ENCODE measurements around the gene MPST.
"Not testable (repeated sequence)": the region's sequence is repeated elsewhere in the genome, so short reads cannot be mapped to it uniquely, and the experiment has no call there.

The MPST gene

DNA sequence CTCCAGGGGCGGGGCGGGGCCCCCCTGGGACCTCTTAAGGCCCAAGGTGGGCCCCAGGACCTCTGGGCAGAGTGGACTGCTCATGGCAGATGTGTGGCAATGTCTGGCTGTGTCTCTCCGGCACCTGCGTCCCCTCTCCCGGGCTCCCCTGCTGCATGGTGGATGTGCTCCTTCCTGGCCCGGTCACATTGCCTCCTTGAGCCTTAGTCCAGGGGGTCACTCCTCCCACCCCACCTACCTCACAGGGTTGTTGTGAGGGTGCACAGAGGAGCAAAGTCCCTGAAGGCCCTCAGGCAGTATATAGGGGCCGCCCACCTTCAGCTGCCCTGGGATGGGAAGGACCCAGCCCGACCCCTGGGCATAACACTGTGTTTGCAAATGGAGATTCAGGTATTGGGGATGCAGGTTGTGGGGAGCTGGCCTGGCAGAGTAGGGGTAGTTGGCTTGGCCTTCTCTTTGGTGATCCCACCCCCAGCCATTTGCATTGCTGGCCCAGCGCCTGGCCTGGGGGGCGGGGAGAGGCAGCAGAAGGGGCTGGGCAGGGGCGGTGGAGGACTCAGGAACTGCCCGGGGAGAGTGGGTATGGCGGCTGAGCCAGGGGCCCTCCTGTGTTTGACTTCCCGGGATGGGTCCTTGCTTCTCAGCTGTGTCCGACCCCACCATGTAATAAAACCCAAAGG is 43.3 kb downstream of the MPST start:
- no peak for FAIRE-seq

DNA sequence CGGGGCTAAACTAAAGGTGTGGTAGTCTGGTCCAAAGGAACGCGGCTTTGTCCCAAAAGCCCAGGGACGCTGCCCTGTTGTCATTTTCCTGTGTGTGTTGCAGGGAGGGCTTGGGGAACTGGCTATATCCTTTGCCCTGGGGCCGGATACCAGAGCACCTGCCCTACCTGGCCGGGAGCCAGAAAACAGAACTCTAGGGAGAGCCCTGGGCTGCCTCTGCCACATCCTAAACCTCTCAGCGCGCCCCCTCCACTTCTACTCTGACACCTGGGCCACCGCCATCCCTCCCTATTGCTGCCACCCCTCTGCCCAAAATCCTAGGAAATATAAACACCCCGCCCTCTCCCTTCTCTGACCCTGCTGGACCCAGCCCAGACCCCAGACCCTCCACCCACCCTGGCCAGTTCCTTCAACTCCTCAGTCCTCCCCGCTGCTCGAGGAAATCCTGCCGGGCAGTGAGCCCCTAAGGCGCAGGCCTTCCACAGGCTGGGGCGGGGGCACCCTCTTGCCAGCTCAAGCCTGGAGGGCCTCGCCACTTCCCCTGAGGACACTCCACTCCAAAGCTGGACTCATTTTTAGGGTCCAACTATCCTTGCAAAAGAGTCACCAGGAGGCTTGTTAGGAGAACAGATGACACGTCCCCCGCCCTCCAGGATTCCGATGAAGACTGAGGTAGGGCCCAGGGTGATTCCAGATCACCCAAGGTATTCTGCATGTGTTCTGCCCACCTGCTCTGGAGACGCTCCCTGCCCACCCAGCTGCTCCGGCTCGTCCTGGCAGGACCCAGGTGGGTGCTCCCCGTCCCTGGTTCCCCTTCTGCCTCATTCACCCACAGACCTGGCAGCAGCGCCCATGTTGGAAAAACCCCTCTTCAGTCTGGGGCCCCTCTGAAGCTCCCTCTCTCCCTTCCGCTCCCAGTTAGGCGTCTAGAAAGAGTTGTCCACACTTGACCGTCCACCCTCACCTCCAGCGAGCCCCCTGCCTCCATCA is 44.2 kb downstream of the MPST start:
- no peak for FAIRE-seq

DNA sequence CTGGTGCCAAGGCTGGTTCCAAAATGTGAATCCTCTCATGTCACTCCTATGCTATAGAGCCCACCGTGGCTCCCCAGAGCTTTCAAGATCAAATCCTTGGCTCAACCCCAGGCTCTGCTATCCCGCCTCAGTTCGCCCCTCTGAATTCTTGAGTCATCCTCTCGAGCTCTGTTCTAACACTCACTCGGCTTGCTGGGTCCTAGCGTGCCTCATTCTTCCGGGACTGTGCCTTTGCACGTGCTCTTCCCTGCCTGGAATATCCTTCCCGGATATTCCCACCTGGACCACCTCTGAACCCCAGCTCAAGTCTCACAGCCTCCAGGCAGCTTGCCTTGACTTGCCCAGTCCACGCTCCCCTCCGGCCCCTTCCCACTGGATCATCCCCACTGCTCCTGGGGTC is 45.0 kb downstream of the MPST start:
- FAIRE-seq = no peak

DNA sequence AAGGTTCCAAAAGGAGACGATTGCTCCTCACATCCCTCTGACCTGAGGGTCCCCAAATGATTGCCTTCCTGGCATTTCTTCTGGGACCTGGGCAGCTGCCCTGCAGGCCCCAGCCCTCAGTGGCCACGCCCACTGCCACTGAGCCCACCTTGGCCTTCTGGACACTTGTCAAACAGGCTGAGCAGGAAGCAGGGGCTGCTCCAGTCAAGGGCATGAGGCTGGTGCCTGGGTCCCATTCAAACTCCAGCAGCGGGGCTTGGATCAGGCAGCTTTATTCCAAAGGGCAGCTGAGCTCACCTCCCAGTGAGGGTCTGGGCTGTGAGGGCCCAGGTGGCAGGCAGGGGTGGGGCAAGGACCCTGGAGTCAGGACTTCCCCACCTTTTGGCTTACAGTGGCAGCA is 45.6 kb downstream of the MPST start:
- FAIRE-seq = no peak

DNA sequence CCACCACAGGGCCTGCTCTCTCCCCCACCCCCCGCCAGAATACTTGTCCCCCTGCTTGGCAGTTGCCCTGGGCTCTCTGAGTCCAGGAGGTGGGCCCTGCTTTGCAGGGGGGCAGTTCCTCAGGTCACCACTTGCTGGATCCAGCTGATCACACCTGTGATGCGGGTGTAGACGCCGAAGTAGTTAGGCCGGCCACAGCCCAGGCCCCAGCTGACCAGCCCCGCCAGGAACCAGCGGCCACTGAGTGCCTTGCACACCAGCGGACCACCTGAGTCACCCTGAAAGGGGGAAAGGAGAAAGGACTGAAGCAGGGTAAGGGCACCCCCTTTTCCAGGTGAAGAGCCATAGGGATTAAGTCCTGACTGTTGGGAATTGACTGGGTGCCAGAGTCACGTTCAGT is 46.4 kb downstream of the MPST start:
- FAIRE-seq = no peak

DNA sequence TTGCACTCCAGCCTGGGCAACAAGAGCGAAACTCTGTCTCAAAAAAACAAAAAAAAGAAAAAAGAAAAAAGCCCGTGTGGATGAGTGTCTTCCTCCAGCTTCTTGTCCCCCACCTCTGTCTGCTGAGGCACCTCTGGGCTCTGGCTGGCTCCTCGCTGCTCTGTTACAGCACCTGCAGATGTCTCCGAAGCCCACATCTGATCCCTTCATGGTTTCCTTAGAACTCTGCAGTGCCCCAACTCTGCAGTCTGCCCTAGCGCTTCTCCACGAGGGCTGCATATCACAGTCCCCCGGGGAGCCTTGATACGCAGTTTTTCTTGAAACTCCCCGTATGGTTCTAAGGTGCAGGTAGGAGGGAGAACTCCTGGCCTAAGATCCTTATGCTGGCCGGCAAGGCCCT is 47.9 kb downstream of the MPST start:
- no peak for FAIRE-seq

DNA sequence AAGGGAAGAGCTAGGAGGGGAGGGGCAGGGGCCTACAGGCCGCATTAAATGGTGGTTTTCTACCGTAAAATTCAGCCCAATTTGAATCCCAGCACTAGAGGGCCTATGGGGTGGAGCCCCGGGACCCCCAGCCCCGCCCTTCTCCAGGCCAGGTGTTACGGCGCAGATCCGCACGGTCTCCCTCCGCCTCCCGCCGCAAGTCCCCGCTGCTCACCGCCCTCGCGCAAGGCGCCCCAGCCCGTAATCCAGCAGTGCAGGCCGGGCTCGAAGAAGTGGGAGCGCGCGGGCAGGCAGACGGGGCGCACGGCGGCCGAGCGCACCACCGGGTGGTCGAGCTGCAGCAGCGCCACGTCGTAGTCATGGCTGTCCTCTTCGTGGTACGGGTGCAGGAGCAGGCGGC is 49.3 kb downstream of the MPST start:
- FAIRE-seq = no peak

DNA sequence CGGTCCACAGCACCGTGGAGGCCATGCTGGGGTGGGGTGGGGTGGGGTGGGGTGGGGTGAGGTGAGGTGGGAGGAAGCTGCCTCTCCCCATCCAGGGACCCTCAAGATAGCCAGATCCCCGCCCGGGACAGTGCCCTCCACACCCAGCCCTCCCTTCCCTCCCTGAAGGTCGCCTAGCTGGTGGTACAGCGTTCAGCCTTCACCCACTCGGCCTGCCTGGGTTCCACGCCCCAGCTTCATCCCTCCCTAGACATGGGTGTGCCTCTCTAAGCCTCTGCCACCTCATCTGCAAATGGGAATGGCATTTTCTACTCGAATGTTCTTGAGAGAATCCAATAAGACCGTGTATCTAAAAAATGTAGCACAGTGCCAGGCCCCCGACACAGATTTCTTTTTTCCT is 49.8 kb downstream of the MPST start:
- FAIRE-seq = no peak

DNA sequence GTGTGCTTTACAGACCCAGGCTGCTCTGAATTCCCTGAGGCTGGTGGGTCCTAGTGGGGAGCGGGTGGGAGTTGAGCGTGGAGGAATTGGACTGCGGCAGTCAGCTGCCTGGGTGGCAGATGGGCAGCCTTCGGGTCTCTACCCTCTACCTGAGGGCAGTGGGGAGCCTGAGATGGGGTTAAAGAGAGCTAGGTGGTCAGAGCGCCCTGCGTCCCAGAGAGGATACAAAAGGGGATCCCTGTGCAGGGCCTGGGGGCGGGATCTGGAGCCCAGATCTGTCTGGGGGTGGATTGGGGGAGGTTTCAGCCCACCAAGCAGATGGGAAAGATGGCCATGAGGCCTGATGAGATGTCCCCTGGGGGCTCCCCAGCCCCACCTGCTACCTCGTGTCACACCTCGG is 50.2 kb downstream of the MPST start:
- no peak for FAIRE-seq

DNA sequence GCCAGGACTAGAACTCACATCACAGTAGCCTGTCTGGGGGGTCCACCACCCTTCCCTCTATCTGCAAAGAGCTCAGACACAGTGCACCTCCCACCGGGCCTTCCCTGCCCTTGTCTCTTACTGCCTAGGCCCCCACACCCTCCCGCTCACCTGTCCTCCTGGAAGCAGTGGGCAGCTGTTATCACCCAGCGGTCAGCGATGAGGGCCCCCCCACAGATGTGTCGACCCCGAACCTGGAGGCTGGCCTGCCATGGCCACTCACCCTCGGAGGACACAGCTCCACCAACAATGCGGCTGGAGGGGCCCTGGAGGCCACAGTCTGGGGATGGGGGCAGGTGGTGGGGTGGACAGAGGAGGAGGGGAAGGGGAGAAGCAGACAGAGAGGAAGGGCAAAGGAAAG is 50.8 kb downstream of the MPST start:
- no peak for FAIRE-seq

DNA sequence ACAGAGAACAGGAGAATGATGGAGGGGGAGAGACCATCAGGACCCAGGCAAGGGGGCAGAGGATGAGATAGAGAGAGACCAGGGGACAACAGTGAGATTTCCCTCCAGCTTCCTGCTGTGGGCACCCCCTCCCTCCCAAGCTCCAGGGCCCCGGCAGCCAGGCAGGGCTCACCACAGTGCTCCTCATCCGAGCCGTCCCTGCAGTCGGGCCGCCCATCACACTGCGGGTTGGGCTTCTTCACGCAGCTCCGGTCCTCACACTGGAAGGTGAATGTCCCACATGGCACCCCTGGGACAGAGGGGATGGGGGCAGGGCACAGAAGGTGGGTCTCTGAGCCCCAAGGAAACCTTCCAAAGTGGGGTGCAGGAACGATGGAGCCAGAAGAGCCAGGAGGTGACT is 51.2 kb downstream of the MPST start:
- FAIRE-seq = no peak

DNA sequence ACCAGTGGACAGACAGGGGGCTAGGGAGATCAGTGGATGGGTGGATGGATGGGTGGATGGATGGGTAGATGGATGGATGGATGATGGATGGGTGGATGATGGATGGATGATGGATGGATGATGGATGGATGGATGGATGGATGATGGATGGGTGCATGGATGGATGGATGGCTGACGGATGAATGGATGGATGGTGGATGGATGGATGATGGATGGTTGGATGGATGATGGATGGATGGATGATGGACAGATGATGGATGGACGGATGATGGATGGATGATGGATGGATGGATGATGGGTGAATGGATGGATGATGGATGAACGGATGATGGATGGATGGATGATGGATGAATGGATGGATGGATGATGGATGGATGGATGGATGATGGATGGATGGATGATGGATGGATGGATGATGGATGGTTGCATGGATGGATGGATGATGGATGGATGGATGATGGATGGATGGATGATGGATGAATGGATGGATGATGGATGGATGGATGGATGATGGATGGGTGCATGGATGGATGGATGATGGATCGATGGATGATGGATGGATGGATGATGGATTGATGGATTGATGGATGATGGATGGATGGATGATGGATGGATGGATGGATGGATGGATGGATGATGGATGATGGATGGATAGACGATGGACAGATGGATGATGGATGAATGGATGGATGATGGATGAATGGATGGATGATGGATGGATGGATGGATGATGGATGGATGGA is 52.5 kb downstream of the MPST start:
- not testable (repeated sequence) for FAIRE-seq

DNA sequence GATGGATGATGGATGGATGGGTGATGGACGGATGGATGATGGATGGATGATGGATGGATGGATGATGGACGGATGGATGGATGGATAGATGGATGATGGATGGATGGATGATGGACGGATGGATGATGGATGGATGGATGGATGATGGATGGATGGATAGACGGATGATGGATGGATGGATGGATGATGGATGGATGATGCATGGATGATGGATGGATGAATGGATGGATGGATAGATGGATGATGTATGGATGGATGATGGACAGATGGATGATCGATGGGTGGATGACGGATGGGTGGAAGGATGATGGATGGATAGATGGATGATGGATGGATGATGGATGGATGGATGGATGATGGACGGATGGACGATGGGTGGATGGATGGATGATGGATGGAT is 53.1 kb downstream of the MPST start:
- FAIRE-seq = no peak

DNA sequence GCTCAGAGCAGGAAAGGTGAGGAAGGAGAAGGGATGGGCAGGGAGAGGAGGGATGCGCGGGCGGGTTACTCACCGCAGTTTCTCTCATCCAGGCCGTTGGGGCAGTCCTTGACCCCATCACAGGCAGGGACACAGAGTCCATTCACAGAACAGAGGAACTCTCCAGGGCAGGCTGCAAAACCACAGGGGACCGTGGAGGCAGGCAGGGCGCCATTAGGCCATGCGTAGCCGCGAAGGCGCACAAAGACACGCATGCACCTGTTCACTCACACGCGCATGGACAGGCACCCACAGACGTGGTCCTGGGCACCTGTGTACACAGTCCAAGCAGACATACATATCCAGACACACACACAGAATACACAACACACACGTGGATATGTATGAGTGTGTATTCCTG is 55.0 kb downstream of the MPST start:
- FAIRE-seq = no peak

DNA sequence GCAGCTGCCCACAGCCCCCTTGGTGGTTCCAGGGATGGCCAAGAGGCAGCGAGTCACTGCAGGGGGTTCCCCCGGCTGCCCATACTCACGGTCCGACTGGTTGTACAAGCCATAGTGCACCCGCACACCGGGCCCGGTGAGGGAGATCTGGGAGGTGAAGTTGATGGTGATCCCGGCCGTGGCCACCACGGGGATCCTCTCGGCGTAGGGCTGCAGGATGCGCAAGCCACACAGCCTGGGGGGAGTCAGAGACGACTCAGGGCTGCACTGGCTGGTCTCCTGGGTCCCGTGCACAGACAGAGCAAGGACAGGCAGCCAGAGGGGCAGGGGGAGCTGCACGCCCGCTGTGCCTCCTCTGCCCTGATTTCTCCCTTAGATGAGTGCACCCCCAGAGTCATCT is 55.5 kb downstream of the MPST start:
- no peak for FAIRE-seq

DNA sequence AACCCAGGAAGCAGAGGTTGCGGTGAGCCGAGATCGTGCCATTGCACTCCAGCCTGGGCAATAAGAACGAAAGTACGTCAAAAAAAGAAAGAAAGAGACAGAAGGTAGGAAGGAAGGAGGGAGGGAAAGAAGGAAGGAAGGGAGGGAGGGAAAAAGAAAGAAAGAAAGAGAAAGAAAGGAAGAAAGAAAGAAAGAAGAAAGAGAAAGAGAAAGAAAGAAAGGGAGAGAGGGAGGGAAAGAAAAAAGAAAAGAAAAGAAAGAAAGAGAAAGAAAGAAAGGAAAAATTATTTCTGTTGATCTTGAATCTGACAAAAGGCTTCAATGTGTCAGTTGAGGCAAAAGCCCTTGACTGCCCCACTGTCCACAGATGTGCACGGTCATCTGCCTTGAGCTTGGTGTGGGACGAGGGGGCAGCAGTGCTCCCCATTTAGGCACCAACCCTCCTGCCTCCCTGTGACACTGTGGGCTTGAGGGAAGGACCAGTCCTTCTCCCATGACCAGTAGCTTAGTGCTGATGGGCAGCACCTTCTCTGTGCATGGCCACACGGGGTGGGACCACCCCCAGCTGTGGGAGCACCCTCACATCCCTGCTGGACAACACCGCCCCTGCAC is 56.4 kb downstream of the MPST start:
- FAIRE-seq = no peak

DNA sequence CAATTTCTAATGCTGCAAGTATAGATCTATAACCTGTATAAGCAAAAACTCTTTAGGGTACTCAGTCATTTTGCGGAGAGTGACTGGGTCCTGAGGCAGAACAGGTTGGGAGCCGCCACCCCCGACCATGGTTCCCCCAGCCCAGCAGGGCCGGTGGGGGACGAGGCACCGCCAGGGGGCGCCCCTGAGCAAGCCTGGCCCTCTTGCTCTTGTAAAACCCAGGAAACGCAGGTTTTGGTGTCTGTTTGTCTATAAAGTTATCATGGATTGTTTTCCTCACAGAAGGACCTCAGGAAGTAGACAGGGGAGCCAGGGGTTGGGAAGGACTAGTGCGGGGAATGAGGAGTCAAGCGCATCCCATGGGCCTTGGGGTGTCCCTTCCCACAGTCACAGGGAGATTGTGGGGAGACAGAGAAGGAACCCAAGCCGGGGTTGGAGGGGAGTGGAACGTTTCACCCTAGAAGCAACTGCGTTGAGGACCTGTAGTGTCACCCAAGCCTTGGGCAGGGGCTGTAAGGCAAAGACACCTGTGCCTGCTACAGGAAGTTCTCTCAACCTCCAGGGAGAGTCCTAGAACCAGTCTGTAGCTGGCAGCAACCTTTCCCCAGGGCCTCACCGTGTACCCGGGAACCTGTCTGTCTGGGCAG is 58.4 kb downstream of the MPST start:
- no peak for FAIRE-seq

DNA sequence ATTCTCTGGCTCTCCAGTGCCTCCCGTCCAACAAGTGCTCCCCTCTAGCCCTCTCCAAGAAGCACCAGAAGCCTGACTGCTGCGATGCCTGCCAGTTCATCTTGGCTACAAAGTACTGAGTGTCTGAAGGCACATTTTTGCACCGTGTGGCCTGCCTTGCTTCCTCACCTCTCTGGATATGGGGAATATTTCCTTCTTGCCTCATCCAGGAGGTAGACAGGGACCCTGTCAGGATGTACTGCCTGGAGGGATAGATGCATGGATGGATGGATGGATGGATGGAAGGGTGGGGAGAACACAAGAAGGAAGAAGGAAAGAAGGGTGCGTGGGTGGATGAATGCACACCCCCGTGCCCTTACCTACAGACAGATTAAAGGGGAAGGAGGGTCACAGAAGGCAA is 59.6 kb downstream of the MPST start:
- no peak for FAIRE-seq

Data from colon (tissue), 2 donors.